IMR-90 (cell line): ENCODE measurements around the gene OXSR1. TPM values are rescaled to one million over a fixed set of nuclear protein-coding genes. Genes with fewer than 3 reads are reported as not detected.

Source experiments
- ATAC-seq: fragments of 200-7000 bp; cut with Tn5 transposase; 2 replicates; pipeline ENCODE4 v1.9.1; 2020; ENCODE audit warnings: low read depth, mild to moderate bottlenecking, moderate library complexity
- BruUV-seq: library from RNA; stranded (reverse); fragments of 400-500 nt; replicated peaks from 2 replicates; lab custom pipeline; 2021; lab: Mats Ljungman, UMichigan
- CTCF ChIA-PET: fragments of 300-600 bp; formaldehyde crosslinking; extraction: SDS; loops from one replicate; lab custom pipeline; 2021; ENCODE audit warnings: antibody characterized with exemption; lab: Yijun Ruan, JAX
- POLR2A ChIA-PET: fragments of 300-600 bp; sonication (Branson Sonifier 250); formaldehyde crosslinking; loops from one replicate; lab custom pipeline; 2022; ENCODE audit warnings: antibody characterized with exemption; ENCODE audit not compliant: unreplicated experiment; lab: Charles Lee
- DNase-seq: peaks from one replicate; pipeline ENCODE4 v3.0.0; 2013
- H2AFZ ChIP-seq: replicated peaks from 2 replicates; pipeline ENCODE3; 2013; ENCODE audit warnings: low read length, mild to moderate bottlenecking; ENCODE audit not compliant: poor library complexity
- H2AK5ac ChIP-seq: 2 replicates; pipeline ENCODE4 v1.6.1; 2013; ENCODE audit warnings: low read depth, low read length, inconsistent platforms
- H2AK9ac ChIP-seq: replicated peaks from 2 replicates; pipeline ENCODE3; 2013; ENCODE audit warnings: mild to moderate bottlenecking, low read depth, low read length, moderate library complexity; ENCODE audit not compliant: poor library complexity
- H2BK120ac ChIP-seq: 2 replicates; pipeline ENCODE4 v1.6.1; 2013; ENCODE audit warnings: low read depth, low read length, inconsistent platforms
- H2BK15ac ChIP-seq: 3 replicates; pipeline ENCODE4 v1.6.1; 2013; ENCODE audit warnings: low read depth, low read length, inconsistent platforms
- H2BK20ac ChIP-seq: 2 replicates; pipeline ENCODE4 v1.6.1; 2013; ENCODE audit warnings: low read depth, mild to moderate bottlenecking, inconsistent platforms, low read length, moderate library complexity
- H2BK5ac ChIP-seq: 2 replicates; pipeline ENCODE4 v1.6.1; 2013; ENCODE audit warnings: mild to moderate bottlenecking, low read depth, low read length, inconsistent platforms; ENCODE audit not compliant: poor library complexity, severe bottlenecking
- H3K14ac ChIP-seq: replicated peaks from 2 replicates; pipeline ENCODE4 v1.6.1; 2013; ENCODE audit warnings: low read depth, low read length, inconsistent platforms
- H3K18ac ChIP-seq: 2 replicates; pipeline ENCODE4 v1.6.1; 2013; ENCODE audit warnings: low read depth, low read length, control low read depth
- H3K23ac ChIP-seq: 2 replicates; pipeline ENCODE4 v1.6.1; 2013; ENCODE audit warnings: low read depth, low read length, inconsistent platforms
- H3K27ac ChIP-seq: 2 replicates; pipeline ENCODE4 v1.5.1; 2013; ENCODE audit warnings: mild to moderate bottlenecking, control low read depth, low read length; ENCODE audit not compliant: insufficient read depth
- H3K27me3 ChIP-seq: 2 replicates; pipeline ENCODE4 v1.6.1; 2013; ENCODE audit warnings: low read length; ENCODE audit not compliant: control insufficient read depth, insufficient read depth
- H3K36me3 ChIP-seq: 2 replicates; pipeline ENCODE4 v1.6.1; 2013; ENCODE audit warnings: low read length, mixed read lengths; ENCODE audit not compliant: control insufficient read depth, insufficient read depth
- H3K4ac ChIP-seq: 2 replicates; pipeline ENCODE4 v1.6.1; 2013; ENCODE audit warnings: low read depth, low read length, inconsistent platforms
- H3K4me1 ChIP-seq: 2 replicates; pipeline ENCODE4 v1.6.1; 2013; ENCODE audit warnings: low read length, mixed read lengths; ENCODE audit not compliant: control insufficient read depth, insufficient read depth
- H3K4me2 ChIP-seq: 2 replicates; pipeline ENCODE4 v1.6.1; 2013; ENCODE audit warnings: low read depth, mild to moderate bottlenecking, control low read depth, low read length, moderate library complexity
- H3K4me3 ChIP-seq: 2 replicates; pipeline ENCODE4 v1.5.1; 2013; ENCODE audit warnings: low read depth, mild to moderate bottlenecking, control low read depth, low read length, moderate library complexity; ENCODE audit not compliant: insufficient read depth
- H3K56ac ChIP-seq: 2 replicates; pipeline ENCODE4 v1.6.1; 2013; ENCODE audit warnings: low read length, inconsistent platforms; ENCODE audit not compliant: insufficient read depth; ENCODE audit errors: extremely low read depth
- H3K79me1 ChIP-seq, 2 experiments: 2 replicates each; pipeline ENCODE4 v1.6.1; 2013; ENCODE audit warnings: low read length in 2 of 2, inconsistent platforms in 1 of 2, low read depth in 1 of 2
- H3K9ac ChIP-seq: 2 replicates; pipeline ENCODE4 v1.6.1; 2013; ENCODE audit warnings: low read depth, low read length, control low read depth
- H3K9me1 ChIP-seq: 2 replicates; pipeline ENCODE4 v1.6.1; 2013; ENCODE audit warnings: low read length, inconsistent platforms; ENCODE audit not compliant: insufficient read depth
- H3K9me3 ChIP-seq: 2 replicates; pipeline ENCODE4 v1.6.1; 2013; ENCODE audit warnings: low read length; ENCODE audit not compliant: control insufficient read depth, insufficient read depth
- H4K20me1 ChIP-seq: 2 replicates; pipeline ENCODE4 v1.6.1; 2013; ENCODE audit warnings: low read length, inconsistent platforms; ENCODE audit not compliant: insufficient read depth
- H4K5ac ChIP-seq: 2 replicates; pipeline ENCODE4 v1.6.1; 2013; ENCODE audit warnings: mild to moderate bottlenecking, low read depth, low read length, control low read depth
- H4K8ac ChIP-seq, 2 experiments: 2 replicates each; pipeline ENCODE4 v1.6.1; 2013; ENCODE audit warnings: low read depth in 2 of 2, low read length in 2 of 2, control low read depth in 1 of 2, inconsistent platforms in 1 of 2
- H4K91ac ChIP-seq: 2 replicates; pipeline ENCODE4 v1.6.1; 2013; ENCODE audit warnings: low read depth, low read length, inconsistent platforms; ENCODE audit not compliant: insufficient read depth
- FOS ChIP-seq: fragments of 150-350 bp; IDR thresholded peaks from 2 replicates; pipeline ENCODE4 v1.6.1; 2016; ENCODE audit warnings: low read depth, low read length
- RCOR1 ChIP-seq: IDR thresholded peaks from 2 replicates; pipeline ENCODE4 v1.6.1; 2012; ENCODE audit warnings: mild to moderate bottlenecking, low read length, improper control_type of control experiment; ENCODE audit not compliant: insufficient replicate concordance
- USF2 ChIP-seq: fragments of 150-350 bp; IDR thresholded peaks from 2 replicates; pipeline ENCODE4 v1.6.1; 2017; ENCODE audit warnings: mild to moderate bottlenecking, antibody characterized with exemption, low read length, low read depth
- WGBS, 2 experiments: methylation state at CpG; one replicate each; pipeline versions ENCODE4 v1.1.5 to v1.1.7; 2013; ENCODE audit warnings: missing lambda C conversion rate in 2 of 2; ENCODE audit not compliant: insufficient read length in 1 of 2; ENCODE audit errors: extremely low coverage in 2 of 2; 5-methylcytosine and 5-hydroxymethylcytosine counted together
- dilution Hi-C: fragments of 300-500 bp; cut with HindIII; formaldehyde crosslinking; loops from one replicate; pipeline ENCODE4 v1.14.3; 2018; ENCODE audit warnings: low sequenced_read_pairs; ENCODE audit not compliant: unreplicated experiment
- in situ Hi-C: fragments of 300-500 bp; cut with MboI; formaldehyde crosslinking; loops from 3 replicates; pipeline ENCODE4 v1.14.3; 2019; ENCODE audit warnings: low sequenced_read_pairs, inconsistent platforms, mixed read lengths
- intact Hi-C: fragments of 100-400 bp; cut with micrococcal nuclease; formaldehyde crosslinking; loops from 2 replicates; pipeline ENCODE4 v1.10.0; 2022
- polyA plus RNA-seq, 3 experiments: library from polyadenylated mRNA; depleted of rRNA; stranded (reverse); fragments of >200 nt; gene quantifications; 2 replicates each; pipeline ENCODE4 v1.2.3, GENCODE V29; 2012; ENCODE audit warnings: low replicate concordance in 1 of 3
- total RNA-seq: library from RNA; depleted of rRNA; stranded (reverse); fragments of >200 nt; gene quantifications from 2 replicates; pipeline ENCODE4 v1.2.3, GENCODE V29; 2012

OXSR1 gene
- total and polyA plus RNA-seq, 2 of the 4 experiments (the other 2 are of a cell fraction): 32.9 to 37.6 TPM

GRCh38 chr3:38281895-38282686, 116.8 kb downstream of the OXSR1 start, which contains the start of gene SLC22A14:
Gene SLC22A14, plus strand, starts transcription at chr3:38282294. Its CDS starts 23,733 bp downstream, at chr3:38306027.
- Histone ChIP-seq H3K27ac (no peak within 1 kb of the TSS), H3K4me1 (no peaks in the 10 kb centered on the region), H4K8ac (no peak within 1 kb of the TSS), H4K20me1 (no peaks in the 10 kb centered on the region), H3K9me3 (no peaks in the 10 kb centered on the region), H3K14ac (no peak within 1 kb of the TSS), H2BK120ac (no peak within 1 kb of the TSS), H3K79me1 (no peaks in the 10 kb centered on the region), H3K56ac (no peak within 1 kb of the TSS), H3K9ac (no peak within 1 kb of the TSS), H3K18ac (no peak within 1 kb of the TSS), H3K9me1 (peaks cover 4% of the 10 kb centered on the region; the same call in 1 of the 2 replicates), H3K36me3 (peaks cover 5% of the 10 kb centered on the region), H4K5ac (no peak within 1 kb of the TSS), H3K27me3 (no peaks in the 10 kb centered on the region), H4K91ac (no peak within 1 kb of the TSS), H3K4ac (no peak within 1 kb of the TSS), H2BK20ac (no peak within 1 kb of the TSS), H2AFZ (no peak within 1 kb of the TSS), H2AK5ac (no peak within 1 kb of the TSS), H3K4me3 (no peak within 1 kb of the TSS), H2BK15ac (no peak within 1 kb of the TSS), H2BK5ac (no peak within 1 kb of the TSS), H3K23ac (no peak within 1 kb of the TSS), H2AK9ac (peak within 1 kb of the TSS; percentile 37), H3K4me2 (no peak within 1 kb of the TSS)
- dilution Hi-C loops: no loop called here
- ChIA-PET CTCF (interaction anchor here (1.0 kb wide), 1 partner anchor 16 kb away, joined by 3 read pairs; no protein-coding TSS in a partner anchor), POLR2A (no interaction called here)
- in situ Hi-C loops: no loop called here
- intact Hi-C loops: no loop called here
- DNase-seq: no peak
- ATAC-seq: no peak
- BruUV-seq: no TSS peak
- 85% methylated on average over 4 of the region's 14 CpGs; no CpG with 5 or more reads in 1 of the 2 experiments for WGBS, 2 experiments
- TF ChIP-seq FOS (no peak), USF2 (no peak), RCOR1 (no peak)
